ENCODE results near the gene FADS3.
A peak's percentile ranks its signal among the peaks of the same experiment; 100 is the strongest.

Gene FADS3

GRCh38 chr11:61895046-61895717 lies 3.8 kb upstream of the FADS3 start:
- in situ Hi-C loops (cut with HindIII; ENCODE audit: low pct_ligation_motif_present, low sequenced_read_pairs), result no loop called here
- Histone ChIP-seq H3K36me3 (replicated peaks) (no peaks in the 10 kb centered on the region), H3K27ac (no peak overlapping the region), H3K27me3 (replicated peaks) (no peaks in the 10 kb centered on the region), H3K4me3 (ENCODE audit: low read depth, low read length) (no peak overlapping the region)
- no peak for TF ChIP-seq CTCF (IDR thresholded peaks at IDR 0.05; ENCODE audit: low read depth, low read length, missing control alignments)
- DNase-seq, result no peak

GRCh38 chr11:61893981-61894380 lies 2.6 kb upstream of the FADS3 start:
- no peak overlapping the region for H3K27ac ChIP-seq
- in situ Hi-C loops (cut with HindIII; ENCODE audit: low pct_ligation_motif_present, low sequenced_read_pairs), result no loop called here
- no peak overlapping the region for H3K4me3 ChIP-seq (ENCODE audit: low read depth, low read length)
- H3K36me3 ChIP-seq (replicated peaks), result no peaks in the 10 kb centered on the region
- DNase-seq, result peak; percentile 77
- H3K27me3 ChIP-seq (replicated peaks), result no peaks in the 10 kb centered on the region
- TF ChIP-seq CTCF (IDR thresholded peaks at IDR 0.05; ENCODE audit: low read depth, low read length, missing control alignments), result no peak

- TF ChIP-seq CTCF (IDR thresholded peaks at IDR 0.05; ENCODE audit: low read depth, low read length, missing control alignments), result no peak
- Histone ChIP-seq H3K4me3 (ENCODE audit: low read depth, low read length) (peak overlapping the region; percentile 48), H3K36me3 (replicated peaks) (no peaks in the 10 kb centered on the region), H3K27me3 (replicated peaks) (no peaks in the 10 kb centered on the region), H3K27ac (no peak overlapping the region)
- in situ Hi-C loops (cut with HindIII; ENCODE audit: low pct_ligation_motif_present, low sequenced_read_pairs), result no loop called here
- DNase-seq, result no peak
These were observed 683 bp upstream of the FADS3 start for GRCh38 chr11:61892085-61892370.

GRCh38 chr11:61890529-61891330 lies 615 bp downstream of the FADS3 start:
- H3K4me3 ChIP-seq (ENCODE audit: low read depth, low read length), result peak overlapping the region; percentile 70
- peak; percentile 10 for TF ChIP-seq CTCF (IDR thresholded peaks at IDR 0.05; ENCODE audit: low read depth, low read length, missing control alignments)

GRCh38 chr11:61889831-61890230 lies 1.5 kb downstream of the FADS3 start:
- Histone ChIP-seq H3K4me3 (ENCODE audit: low read depth, low read length) (no peak overlapping the region), H3K27ac (no peak overlapping the region)

More at GRCh38 chr11:61890529-61891330, 615 bp downstream of the FADS3 start:
- Histone ChIP-seq H3K27ac (no peak overlapping the region), H3K27me3 (replicated peaks) (no peaks in the 10 kb centered on the region), H3K36me3 (replicated peaks) (no peaks in the 10 kb centered on the region)
- in situ Hi-C loops (cut with HindIII; ENCODE audit: low pct_ligation_motif_present, low sequenced_read_pairs), result no loop called here
- DNase-seq, result peak; percentile 57

More at GRCh38 chr11:61889831-61890230, 1.5 kb downstream of the FADS3 start:
- H3K27me3 ChIP-seq (replicated peaks), result no peaks in the 10 kb centered on the region
- in situ Hi-C loops (cut with HindIII; ENCODE audit: low pct_ligation_motif_present, low sequenced_read_pairs), result no loop called here
- no peak for DNase-seq
- no peaks in the 10 kb centered on the region for H3K36me3 ChIP-seq (replicated peaks)
- no peak for TF ChIP-seq CTCF (IDR thresholded peaks at IDR 0.05; ENCODE audit: low read depth, low read length, missing control alignments)
